Hepatocyte (in vitro differentiated cells): ENCODE data around the gene USP21.

Source experiments
- EZH2 ChIP-seq: fragments of 200-600 bp; sonication (generic); IDR thresholded peaks from 2 replicates; pipeline ENCODE4 v1.6.1; 2016; ENCODE audit warnings: antibody characterized with exemption, mild to moderate bottlenecking, borderline replicate concordance
- TF ChIP-seq, protein P1 (sequence below): fragments of 200-600 bp; sonication (generic); IDR thresholded peaks from 2 replicates; pipeline ENCODE4 v1.5.1; 2016; ENCODE audit warnings: antibody characterized with exemption, mild to moderate bottlenecking; ENCODE audit not compliant: poor library complexity

DNA sequence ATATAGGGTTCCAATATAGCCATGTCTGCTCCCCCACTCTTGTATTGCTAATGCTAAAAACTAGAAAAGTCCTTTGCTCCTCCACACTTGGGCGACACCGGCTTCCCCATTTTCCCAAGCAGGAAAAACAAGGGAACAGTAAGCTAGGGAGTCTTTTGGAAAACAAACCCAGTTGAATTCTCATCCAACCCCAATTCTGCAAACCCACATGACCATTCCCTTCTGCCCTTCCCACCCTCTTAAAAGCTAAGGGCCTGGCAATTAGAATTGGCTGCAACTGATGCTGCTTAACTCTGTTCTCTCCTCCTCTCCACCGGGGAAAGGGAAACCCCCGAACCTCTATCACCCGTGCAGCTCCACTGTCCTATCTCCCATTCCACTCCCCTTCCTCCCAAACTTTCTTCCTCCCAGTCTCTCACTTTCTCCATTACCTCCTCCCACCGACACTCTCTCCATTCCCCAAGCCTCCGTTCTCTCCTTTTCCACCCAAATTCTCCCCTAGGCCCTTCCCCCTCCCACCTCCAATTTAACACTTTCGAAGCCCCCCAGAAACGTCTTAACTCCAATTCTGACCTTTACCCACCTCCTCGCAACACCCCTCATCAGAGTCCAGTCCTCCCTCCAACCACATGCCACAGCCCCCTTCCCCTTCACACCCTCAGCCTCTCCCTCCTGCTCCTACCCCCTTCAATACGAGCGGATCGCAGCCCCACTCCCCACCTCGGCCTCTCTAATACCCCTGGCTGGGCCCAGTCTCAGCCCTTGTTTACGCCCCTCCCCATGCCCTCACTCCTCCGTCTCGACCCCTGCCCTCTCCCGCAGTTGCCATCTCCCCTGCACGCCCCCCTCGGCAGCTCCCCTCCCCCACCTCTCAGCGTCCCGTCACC lies 27.5 kb upstream of the USP21 start:
- TF ChIP-seq, protein P1, sequence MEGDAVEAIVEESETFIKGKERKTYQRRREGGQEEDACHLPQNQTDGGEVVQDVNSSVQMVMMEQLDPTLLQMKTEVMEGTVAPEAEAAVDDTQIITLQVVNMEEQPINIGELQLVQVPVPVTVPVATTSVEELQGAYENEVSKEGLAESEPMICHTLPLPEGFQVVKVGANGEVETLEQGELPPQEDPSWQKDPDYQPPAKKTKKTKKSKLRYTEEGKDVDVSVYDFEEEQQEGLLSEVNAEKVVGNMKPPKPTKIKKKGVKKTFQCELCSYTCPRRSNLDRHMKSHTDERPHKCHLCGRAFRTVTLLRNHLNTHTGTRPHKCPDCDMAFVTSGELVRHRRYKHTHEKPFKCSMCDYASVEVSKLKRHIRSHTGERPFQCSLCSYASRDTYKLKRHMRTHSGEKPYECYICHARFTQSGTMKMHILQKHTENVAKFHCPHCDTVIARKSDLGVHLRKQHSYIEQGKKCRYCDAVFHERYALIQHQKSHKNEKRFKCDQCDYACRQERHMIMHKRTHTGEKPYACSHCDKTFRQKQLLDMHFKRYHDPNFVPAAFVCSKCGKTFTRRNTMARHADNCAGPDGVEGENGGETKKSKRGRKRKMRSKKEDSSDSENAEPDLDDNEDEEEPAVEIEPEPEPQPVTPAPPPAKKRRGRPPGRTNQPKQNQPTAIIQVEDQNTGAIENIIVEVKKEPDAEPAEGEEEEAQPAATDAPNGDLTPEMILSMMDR, result no peak
- TF ChIP-seq EZH2, result no peak
